ENCODE measurements around the gene NXF1.
"Not testable (repeated sequence)": the region's sequence is repeated elsewhere in the genome, so short reads cannot be mapped to it uniquely, and the experiment has no call there.

Gene NXF1

GRCh38 chr11:62831520-62832335, 26.5 kb upstream of the NXF1 start, which contains the start of gene STX5:
Gene STX5 (minus strand): TSS chr11:62832051. CDS start chr11:62831243, 808 bp downstream.
- DNase-seq = peak; percentile 99

GRCh38 chr11:62830904-62831519, 25.8 kb upstream of the NXF1 start:
- DNase-seq = no peak

DNA sequence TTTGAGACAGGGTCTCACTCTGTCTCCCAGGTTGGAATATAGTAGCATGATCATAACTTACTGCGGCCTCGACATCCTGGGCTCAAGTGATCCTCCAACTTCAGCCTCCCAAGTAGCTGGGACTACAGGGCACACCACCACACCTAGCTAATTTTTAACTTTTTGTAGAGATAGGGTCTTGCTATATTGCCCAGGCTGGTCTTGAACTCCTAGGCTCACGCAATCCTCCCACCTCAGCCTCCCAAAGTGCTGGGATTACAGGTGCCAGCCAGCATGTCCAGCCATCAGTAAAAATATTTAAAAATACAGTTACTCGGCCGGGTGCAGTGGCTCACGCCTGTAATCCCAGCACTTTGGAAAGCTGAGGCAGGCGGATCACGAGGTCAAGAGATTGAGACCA, 22.9 kb upstream of the NXF1 start:
- not testable (repeated sequence) for DNase-seq

DNA sequence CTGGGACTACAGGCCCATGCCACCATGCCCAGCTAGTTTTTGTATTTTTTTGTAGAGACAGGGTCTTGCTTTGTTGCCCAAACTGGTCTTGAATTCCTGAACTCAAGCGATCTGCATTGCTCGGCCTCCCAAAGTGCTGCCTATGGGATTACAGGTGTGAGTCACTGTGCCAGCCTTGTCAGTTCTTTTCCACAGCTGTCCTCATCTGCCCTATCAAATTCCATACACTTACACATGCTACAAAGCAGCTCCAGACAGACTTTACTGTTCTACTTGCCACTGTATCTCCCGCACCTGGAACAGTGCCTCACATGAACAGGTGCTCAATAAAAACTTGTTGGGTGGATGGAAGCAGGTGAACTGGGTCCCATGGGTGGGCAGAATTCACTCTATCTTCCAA, 18.4 kb upstream of the NXF1 start:
- no peak for DNase-seq

DNA sequence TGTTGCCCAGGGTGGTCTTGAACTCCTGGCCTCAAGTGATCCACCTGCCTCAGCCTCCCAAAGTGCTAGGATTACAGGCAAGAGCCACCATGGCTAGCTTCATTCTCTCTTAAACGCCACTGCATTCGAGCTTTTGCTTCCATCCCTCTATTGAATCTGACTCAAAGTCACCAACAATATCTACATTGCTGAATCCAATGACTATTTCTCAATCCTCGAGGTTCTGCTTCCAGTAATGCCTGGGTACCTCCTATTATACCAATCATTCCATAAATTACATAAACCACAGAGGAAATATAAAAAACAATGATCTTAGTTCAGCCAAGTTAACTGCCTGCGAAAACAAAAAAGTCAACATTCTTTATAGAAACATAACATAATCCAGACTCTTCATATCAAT, 11.9 kb upstream of the NXF1 start:
- no peak for DNase-seq

DNA sequence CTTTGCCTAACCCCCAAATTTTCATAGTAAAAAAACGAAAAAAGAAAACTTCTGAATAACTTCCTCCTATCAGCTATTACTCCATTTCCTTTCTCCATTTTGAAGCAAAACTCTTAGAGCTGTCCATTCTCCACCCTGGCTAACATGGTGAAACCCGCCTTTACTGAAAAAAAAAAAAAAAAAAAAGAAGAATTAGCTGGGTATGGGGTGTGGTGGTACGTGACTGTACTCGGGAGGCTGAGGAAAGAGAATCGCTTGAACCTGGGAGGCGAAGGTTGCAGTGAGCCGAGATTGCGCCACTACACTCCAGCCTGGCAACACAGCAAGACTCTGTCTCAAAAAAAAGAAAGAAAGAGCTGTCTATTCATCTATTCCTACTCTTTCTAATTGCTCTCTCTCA, 11.3 kb upstream of the NXF1 start:
- DNase-seq = no peak

DNA sequence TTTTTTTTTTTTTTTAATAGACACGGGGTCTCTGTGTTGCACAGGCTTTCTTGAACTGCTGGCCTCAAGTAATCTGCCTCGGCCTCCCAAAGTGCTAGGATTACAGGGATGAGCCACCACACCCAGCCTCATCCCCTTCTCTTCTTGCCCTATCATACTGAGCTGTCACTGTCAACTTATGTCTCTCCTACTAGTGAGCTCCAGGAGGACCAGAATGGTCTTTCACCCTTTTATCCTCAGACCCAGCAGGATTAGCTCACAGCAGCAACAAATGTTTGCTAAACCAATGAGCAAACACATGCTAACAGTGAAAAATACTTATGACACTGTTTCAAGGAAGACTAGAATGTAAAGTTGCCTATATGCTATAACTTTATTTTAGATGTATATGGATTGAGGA, 6.4 kb upstream of the NXF1 start:
- no peak for DNase-seq

DNA sequence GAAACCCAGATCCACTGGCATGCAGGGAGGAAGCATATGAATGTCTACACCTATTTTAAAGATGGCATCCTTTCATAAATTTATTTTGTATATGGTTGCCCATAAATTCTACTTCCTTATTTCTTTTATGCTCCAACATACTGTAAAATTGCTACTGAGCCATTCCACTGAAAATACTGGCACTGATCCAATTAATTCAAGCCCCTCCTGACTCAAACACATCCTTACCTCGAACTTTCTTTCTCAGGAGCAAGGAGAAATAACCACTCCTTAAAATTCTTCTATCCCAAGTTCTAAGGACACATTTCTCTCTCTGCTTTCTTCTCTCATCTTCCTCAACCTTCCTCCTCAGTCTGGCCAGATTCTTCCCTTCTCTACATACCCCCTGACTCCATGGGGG, 5.5 kb upstream of the NXF1 start:
- no peak for DNase-seq

GRCh38 chr11:62806611-62807121, 1.4 kb upstream of the NXF1 start:
- DNase-seq = no peak

GRCh38 chr11:62805961-62806441, 761 bp upstream of the NXF1 start:
- no peak for DNase-seq

GRCh38 chr11:62804310-62805075, 747 bp downstream of the NXF1 start:
- no peak for DNase-seq

DNA sequence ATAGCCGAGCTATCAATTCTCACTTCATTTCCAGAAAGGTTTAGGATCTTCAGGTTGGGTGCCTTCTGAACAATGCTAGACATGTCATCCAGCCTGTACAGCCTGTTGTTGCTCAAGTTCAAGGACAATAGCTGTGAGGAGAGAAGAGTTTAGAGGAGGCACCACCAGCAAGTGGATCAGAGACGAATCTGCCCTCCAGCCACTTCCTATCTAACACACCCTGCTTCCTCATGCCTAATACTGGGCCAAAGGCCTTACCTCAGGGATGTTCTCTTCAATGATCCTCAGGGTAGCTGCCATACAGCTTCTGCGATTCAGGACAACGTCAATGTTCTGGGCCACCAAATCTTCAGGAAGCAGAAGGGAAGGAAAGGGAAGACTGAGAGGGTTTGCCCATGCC, 4.2 kb downstream of the NXF1 start:
- DNase-seq = no peak

GRCh38 chr11:62799486-62799885, 5.8 kb downstream of the NXF1 start:
- DNase-seq = no peak

- no peak for DNase-seq
Measured at GRCh38 chr11:62796281-62796680, 9.0 kb downstream of the NXF1 start.

DNA sequence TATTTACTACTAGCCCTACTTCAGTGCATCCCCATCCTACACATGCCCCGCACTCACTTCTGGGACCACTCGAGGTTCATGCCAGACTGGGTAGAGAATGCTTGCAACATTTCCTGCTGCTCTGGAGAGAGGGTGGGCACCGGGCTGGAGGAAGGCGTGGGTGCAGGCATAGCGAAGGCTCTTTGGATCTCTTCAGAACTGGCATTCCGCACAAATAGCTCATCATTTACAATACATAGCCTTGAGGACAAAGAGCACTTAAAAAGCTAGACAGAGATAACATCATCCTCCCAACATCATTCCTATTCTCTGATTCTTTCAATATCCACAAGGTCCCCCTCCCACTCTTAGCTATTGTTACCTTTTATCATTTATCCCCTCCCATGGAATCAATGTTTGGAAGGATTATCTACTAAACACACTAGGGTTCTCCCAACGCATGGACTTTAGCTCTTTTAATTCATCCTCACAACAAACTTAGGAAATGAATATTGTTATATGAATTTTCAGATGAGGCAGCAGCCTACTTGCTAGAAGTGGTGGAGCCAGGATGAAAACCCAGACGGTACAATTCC, 11.0 kb downstream of the NXF1 start:
- no peak for DNase-seq

- peak in 1 of 2 experiments; percentile 54 for DNase-seq
Measured at GRCh38 chr11:62792202-62792575, 13.1 kb downstream of the NXF1 start.

DNA sequence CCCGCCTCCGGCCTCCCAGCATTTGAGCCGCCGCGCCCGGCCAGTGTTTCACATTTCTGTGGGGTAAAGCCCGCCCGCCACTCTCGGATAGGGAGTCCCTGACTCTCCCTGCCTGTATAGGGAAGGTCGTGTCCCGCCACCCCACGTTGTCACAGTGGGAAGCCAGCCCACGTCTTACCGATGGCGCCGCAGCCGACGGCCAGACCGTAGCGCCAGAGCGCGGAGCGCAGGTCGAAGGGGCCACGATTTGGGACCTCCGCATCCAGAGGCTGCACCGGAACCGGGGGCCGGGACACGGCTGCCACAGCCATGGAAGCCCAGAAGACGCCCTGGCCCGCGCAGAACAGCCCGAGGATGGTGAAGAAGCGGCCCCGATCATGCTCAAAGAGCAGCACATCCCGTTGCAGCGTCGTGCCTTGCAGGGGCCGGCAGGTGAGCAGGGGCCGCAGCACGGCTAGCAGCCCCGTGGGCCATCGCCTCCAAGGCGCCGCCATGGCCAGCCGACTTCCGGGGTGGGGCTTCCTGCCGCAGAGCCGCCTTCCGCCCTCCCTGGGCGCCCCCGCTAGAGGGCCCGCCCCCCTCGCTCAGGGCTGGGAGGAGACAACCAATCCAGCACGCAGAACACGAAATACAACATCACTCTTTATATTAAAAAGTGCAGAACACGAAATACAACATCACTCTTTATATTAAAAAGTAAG, 13.6 kb downstream of the NXF1 start, which contains the start of gene TMEM223:
Gene TMEM223 (minus strand): TSS at position 506 of the 701 bp plus-strand sequence. CDS start 12 bp downstream, at position 494.
- peak; percentile 51 to 80 for DNase-seq

GRCh38 chr11:62789576-62789975, 15.7 kb downstream of the NXF1 start:
- no peak for DNase-seq

DNA sequence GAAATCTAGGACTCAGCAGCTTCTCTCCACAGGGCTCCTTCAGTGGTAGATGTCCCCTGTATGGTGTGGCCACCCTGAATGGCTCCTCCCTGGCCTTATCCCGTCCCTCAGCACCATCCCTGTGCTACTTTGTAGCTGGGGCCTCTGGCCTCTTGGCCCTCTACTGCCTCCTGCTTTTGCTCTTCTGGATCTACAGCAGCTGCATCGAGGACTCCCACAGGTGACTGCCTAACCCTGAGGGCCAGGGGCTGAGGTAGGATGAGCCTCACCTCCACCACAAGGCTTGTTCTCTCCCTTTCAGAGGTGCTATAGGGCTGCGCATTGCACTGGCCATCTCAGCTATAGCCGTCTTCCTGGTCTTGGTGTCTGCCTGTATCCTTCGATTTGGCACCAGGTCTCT, 16.2 kb downstream of the NXF1 start:
- no peak for DNase-seq

DNA sequence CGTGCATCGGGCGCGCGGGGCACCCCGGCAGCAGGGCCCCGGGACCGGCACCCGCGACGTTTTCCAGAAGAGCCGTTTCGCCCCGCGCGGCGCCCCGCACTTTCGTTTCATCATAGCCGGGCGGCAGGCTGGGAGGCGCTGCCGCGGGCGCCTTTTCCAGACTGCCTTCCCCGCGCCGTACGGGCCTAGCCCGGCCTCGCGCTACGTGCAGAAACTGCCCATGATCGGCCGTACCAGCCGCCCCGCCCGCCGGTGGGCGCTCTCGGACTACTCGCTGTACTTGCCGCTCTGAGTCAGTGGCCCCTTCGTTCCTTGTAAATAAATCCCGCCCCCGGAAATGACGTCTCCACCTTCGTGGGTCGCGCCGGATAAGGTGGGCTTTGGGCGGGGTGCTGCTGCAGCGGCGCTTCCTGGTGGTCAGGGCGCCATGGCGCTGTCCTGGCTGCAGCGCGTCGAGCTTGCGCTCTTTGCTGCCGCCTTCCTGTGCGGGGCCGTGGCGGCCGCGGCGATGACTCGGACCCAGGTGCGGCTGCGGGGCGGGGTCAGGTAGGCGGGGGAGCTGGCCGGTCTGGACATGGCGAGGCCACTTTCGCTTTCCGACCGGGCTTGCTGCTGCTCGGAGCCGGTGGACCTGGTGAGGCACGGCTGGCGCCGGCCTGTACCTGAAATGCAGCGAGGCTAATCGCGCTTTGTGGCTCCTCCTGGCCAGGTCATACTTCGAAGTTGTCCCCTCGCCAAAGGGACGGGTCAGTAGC, 18.1 kb downstream of the NXF1 start, which contains the start of gene TMEM179B:
Gene TMEM179B (plus strand): TSS at position 398 of the 755 bp plus-strand sequence. CDS start 30 bp downstream, at position 428.
- peak; percentile 97 to 98 for DNase-seq

DNA sequence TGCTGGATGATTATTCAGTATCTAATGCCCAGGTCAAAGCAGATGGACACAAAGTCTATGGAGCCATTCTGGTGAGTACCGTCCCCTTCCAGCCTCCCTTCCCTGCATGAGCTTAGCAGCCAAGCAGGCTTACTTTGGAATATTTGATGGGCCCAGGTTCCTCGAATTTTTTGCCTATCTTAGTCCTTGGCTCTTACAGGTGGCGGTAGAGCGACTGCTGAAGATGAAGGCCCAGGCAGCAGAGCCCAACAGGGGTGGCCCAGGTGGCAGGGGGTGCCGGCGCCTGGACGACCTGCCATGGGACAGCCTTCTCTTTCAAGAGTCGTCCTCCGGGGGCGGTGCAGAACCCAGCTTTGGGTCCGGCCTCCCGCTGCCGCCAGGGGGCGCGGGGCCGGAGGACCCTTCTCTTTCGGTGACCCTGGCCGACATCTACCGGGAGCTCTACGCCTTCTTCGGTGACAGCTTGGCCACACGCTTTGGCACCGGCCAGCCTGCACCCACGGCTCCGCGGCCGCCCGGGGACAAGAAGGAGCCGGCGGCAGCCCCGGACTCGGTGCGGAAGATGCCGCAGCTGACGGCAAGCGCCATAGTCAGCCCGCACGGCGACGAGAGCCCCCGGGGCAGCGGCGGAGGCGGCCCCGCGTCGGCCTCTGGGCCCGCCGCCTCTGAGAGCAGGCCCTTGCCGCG, 18.8 kb downstream of the NXF1 start:
- DNase-seq = peak; percentile 14 to 83

Data from NCI-H446 (cell line).